NCI-H446 treated with DMSO at 0.1 percent for 48 hours (cell line): ENCODE measurements around the gene ROR1.

ENCODE experiments used
- DNase-seq: peaks from one replicate; lab custom pipeline; 2025; lab: John Stamatoyannopoulos, UW

The ROR1 gene

DNA sequence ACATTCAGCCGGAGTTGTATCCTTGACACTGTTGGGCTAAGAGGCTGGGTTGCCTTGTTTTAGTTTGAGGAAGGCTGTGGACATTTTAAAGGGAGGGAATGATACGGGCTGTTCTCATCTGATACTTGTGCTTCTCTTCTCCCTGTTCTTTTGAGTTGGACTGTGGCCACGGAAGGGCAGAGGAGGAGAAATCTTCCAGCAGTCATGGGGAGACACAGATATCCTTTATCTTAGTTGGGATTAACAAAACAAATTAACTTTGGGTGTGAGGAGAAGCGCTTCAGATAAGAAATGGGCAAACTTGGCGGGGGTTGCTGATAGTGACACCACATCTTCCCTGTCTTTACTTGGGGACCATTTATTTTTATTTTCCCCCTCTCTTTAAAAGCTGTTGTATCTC is 138.8 kb downstream of the ROR1 start:
- DNase-seq: no peak

DNA sequence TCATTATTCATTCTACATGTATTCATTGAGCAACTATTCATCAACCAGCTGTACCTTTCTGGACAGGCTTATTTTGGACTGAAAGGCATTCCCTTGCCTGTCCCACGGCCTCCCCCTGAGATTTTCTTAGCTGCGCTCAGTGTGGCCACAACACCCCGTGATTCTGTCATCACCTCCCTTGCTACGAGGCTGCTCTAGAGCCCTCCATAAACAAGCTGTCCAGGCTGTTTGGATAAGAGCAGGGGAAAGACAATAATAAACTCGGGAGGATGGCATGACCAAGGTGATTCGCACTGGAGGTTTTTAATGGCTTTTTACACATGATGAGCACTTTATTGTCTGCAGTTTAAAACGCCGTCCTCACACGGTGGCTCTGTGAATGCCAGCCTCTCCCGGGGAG is 139.7 kb downstream of the ROR1 start:
- no peak for DNase-seq

DNA sequence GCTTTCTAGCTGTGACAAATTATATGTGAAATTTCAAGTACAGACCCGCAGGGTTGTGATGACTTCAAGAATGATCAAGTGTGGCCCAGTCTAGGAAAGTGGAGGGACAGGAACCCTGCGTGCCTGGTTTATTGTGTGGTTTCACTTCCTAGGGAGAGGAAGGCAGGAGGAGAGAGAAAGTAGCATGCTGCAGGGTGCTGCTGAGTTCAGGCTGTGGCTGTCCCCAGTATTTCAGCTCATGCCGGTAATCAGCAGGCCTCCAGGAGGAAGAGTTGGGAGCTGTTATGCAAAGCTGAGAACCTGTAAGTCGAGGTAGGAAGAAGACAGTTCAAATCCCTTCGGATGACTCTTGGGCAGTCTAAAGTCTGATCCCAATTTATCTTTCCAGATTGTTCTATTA is 140.4 kb downstream of the ROR1 start:
- DNase-seq: no peak

DNA sequence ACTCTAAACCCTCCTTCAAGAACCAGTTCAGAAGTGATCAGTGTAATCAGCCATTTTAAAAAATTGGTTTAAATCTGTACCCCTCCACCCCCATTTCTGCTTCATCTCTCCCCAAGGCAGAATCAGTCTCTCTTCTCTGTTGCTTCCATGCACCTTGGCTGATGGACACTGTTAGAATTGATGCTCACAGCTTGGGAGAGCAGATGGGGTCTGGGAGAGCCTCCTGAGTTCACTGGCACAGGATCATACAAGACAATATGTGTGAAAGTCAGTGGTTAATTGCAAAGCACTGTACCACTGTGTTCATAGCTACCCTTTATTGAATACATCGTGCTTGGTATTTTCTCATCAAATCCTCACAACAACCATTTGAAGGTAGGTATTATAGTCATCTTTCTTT is 140.9 kb downstream of the ROR1 start:
- peak; percentile 76 for DNase-seq

DNA sequence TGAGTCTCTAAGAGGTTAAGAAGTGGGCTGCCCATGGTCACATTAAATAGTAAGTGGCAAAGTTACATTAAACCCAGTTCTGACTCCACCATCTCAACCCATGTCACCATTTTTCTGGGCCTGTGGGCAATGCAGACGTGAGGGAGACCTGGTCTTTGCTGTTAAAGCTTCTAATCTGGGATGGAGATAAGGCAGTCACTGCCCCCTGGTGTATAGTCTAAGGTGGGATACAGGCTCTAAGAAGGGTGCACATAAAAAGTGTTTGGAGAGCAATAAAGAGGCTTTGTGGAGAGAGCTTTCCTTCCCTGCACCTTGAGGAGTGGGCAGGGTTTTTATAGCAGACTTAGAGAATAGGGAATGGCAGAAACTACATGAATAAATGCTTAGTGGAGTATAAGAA is 141.3 kb downstream of the ROR1 start:
- peak; percentile 13 for DNase-seq

DNA sequence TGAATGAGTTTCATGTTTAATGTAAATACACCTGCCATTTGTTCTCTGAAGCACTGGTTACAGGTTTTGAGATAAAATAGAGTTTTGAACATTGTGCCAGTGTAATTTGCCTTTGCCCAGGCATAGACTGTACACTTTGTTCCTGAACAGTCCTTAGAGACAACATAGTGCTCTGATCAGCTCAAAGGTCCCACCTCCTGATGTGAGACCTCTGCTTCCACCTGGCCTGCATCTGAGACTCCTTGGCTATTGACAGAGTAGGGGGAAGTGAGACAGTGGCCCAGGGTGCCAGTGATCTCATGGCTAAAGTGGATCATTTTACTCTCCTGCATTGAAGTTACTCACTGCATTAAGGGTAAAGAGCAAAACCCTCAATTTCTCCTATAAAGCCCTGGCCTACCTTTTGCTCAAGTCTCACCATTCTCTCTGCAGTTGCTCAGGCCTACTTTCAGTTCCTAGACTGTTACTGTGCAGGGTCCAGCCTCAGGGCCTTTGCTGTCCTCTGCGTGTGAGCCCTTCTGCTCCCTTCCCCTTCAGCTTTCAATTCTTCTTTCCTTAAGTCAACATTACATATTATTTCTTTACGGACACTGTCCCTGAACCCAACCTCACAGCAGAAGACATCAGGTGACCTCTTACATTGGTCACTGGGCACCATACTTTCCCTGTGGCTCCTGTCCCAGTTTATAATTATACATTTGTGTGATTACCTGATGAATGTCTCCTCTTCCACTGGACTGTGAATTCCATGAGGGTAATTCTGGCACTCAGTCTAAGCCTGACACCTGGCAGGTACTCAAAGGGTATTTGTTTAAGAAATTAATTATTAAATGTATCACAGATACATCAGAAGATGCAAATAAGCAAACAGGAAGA is 142.9 kb downstream of the ROR1 start:
- no peak for DNase-seq

DNA sequence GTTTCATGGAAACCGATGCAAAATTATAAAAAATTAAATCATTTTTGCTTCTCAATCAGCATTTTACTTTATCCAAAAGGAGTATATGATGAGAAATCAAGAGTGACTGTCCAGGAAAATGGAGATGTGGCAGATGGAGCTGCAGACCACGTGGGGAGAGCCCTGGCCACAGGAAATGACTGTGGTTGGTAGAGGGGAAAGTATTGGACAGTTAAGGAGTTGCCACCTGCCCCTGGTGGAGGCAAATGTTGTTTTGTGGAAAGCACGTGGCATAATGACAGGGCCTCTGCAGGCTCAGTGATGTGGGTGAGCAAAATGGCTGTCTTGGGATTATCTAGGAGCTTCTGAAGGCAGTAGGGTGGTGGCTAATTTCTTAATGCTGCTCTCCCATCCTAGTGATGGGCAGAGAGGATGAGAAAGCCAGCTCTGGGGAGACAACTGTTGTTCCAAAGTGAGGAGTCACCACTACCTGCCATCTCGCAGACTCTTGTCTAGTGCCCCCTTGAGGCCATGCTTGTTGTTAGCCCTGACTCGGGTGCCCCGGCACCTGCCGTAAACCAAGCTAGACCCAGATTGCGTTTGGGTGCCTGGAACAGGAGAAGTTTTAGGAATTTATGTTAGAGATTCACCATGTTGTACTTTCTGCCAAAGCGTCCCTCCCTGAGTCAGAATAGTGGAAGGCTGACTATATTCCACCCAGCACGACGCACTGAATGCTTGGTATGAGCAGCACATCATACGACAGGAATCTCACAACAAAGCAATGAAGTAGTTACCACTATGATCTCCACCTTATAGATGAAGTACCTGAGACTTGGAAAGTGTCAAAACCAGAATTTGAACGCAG is 144.0 kb downstream of the ROR1 start:
- no peak for DNase-seq

DNA sequence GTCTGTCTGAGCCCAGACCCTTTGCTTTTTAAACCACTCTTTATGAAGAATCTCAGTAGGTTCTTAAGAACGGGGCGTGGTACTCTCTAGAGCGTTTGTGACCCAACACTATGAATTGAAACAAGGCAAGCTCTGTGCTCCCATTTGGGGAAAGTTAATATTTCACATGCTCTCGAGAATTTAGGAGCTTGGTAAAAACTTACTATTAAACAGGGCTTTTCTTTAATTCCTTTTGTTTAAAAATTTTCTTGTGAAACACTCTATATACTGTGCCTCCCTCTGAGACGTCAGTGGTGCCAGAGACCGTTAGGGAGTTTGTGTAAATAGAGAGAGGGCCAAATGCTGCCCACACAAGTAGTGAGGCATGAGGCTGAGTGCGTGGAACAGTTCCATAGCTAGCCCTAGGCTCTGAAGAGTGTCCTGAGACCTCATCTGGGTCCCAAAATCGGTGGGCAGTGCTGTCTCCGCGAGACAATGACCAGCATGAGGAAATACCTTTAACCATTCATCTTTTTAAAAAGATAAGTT is 144.7 kb downstream of the ROR1 start:
- no peak for DNase-seq

DNA sequence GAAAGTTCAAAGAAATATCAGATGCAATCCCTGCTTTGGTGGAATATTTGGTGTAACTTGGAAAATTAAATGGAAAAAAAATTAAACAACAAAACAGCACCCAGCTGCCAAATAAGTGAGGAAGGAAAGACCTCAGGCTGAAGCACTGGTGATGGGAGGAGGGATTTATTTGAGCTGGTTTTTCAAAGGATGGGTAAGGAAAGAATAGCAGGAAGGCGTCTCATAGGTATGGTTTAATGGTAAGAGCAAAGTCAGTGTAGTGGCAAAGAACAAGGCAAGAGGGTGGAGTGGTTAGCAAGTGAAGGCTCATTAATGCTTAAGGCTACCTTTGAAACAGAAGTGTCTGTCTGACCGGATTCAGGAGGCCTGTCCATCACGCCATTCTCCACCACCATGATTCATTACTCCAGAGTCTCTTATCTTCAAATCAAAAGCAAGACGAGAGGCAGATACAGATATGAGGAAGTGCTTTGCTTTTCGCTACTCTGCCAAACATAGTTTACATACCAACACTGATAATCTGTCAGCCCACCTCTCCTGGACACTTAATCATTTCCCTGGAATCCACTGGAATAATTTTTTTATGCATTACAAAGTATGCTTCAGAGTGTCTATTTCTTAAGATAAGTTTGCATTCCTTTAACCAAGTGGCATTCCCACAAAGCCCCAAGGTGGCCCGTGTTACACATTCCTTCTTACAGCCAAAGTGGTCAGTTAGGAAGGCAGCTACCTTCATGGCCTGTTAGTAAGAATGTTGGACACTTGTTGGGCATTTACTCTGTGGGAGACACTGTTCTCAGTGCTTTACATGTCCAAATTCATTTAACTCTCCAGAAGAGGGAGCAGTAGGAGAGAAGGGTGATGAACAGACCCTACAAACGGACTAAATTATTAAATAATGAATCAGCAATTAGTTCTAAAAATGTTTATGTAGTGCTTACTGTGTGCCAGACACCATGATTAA is 146.6 kb downstream of the ROR1 start:
- DNase-seq: no peak

DNA sequence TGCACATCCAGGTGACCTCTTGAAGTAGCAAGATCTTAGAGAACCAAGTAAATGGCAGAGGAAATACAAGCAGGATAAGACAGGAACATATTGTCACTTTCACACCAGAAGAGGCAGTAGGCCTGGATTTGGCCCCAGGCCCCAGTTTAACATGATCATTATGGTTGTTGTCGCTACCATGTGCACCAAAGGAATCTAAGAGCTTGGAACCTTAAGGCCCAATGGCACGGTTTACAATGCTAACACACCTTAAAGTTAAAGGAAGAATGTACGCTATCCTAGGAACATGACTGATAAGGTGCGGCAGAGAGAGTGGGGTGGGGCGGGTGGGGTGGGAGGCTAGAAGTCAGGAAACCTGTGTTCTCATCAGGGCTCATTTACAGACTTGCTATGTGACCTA is 147.5 kb downstream of the ROR1 start:
- DNase-seq: no peak

DNA sequence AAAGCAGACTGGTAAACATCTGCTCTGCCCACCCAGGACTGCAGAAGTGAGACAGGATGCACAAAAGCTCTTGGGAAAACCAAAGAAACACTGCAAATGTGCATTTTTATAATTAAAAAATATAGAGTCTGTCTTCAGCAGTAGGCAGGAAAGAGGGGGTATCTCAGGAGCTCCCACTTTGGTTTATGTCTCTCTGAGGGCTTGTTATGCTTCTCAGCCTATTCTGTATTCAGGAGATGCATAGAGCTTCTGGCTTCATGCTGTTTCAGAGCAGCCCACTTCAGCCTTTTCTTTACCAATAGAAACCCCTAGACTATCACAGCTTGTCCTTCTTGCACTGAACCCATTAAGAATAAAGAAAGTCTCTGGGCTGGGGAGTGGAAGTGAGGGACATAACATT is 148.0 kb downstream of the ROR1 start:
- no peak for DNase-seq

DNA sequence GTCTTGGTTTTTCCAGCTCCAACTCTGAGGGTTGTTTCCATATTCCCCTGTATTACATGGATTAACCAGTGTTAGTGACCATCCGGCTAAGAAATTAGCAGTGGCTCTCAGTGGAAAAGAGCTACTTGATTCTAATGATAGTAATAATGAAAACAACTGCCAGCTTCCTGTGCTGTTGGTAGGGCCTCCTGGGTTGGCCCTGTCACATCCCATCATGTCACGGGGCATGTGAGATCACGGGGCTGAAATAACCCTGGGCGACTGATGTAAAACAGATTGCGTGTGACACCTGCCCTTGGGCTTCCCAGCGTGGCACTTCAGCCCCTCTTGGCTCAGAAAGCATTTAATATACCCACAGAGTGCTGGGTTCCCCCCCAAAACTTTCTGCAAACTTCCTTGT is 149.0 kb downstream of the ROR1 start:
- DNase-seq: no peak

DNA sequence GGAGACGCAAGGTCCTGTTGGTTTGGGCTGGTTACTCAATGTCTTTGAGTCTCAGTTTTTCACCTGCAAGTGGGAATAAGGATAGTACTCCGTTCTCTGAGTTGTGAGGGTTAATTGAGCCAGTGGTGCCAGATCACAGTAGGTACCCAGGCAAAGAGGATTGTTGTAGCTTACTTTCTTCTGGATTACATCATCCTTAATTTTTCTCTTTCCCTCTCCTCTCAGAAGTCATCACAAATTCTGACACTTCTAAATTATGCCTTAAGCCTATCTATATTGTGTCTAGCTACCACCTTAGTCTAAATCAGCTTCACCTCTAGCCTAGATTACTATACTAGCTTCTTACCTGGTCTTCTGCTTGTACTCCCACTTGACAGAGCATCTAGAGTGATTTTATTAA is 149.5 kb downstream of the ROR1 start:
- DNase-seq: no peak

DNA sequence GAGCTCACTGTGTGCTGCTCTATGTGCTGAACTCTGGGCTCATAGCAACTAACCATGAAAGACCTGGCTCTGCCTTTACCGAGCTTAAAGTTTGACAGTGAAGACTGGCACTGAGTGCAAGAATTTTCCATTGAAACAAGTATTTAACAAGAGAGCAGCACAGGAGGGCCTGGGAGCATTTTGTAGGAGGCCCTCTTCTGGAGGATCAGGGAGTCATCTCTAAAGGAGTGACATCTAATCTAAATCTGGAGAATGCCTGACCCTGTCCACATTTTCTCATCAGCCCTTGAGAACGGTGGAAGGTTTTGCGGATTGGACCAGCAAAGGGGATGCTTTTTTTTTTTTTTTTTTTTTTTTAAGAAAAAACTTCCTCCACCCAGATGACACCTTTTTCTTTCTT is 150.8 kb downstream of the ROR1 start:
- DNase-seq: no peak

DNA sequence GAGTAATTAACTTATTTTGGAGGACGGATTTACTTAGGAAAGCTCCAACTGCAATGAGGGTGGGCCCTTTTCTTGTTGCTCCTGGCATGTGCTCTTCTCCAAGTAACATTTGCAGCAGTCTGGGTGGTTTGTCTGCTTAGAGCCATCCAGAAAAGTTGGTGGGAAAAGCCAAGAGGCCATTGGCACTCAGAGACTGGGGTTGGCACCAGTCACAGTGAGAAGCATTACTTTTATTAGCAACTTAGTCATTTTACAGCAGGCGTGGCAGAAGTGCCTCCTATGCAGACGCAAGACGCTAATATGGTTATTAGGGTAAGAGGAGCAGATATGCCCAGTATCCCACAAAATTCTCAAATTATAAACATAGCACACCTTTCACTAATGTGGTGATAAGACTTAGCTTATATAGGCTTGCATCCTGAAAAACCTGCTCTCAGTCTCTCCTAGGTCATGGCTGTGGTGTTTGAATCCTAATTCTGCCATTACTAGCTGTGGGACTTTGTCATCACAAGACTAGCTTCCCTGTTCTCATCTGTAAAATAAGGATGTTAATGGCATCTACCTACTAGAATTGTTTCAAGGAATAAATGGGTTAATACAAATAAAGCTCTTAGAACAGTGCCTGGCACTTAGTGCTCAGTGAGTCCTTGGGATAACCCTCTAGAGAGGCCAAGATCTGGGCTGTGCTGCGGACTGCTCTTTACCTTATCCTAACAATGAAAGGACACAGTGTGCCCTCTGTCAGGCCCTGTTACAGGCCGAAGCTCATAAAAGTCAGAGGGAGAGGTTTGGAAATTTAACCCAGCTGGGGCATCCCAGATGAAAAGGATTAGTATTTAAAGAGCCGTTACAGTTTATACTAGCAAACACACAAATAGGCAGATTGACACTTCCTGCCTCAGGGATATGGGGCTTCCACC is 154.6 kb downstream of the ROR1 start:
- DNase-seq: peak; percentile 95

DNA sequence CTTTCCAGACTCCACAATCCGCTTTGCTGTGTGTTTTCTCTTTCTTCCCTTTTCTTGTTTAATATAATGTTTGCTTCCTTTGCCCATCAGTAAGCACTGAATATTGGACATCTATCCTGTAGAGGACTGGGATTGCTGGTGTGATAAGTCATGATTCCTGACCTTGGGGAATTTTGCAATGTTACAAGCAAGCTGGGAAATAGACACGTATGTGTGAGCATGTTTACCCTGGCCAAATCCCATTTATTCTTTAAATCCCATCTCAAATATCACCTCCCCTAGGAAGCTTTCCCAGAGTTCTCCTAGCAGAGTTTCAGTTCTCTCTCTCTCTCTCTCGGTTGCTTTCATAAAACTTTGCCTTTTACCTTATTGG is 155.3 kb downstream of the ROR1 start:
- no peak for DNase-seq

DNA sequence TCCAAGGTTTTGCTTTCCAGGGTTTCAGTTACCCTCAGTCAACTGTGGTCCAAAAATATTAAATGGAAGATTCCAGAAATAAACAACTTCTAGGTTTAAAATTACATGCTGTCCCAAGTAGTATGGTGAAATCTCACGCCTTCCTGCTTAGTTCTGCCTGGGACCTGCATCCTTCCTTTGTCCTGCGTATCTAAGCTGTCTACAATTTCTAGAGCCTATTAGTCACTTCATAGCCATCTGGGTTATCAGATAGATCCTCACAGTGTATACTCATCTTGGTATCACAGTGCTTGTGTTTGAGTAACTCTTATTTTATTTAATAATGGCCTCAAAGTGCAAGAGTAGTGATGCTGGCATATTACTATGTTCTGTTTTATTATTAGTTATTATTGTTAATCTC is 157.7 kb downstream of the ROR1 start:
- no peak for DNase-seq

DNA sequence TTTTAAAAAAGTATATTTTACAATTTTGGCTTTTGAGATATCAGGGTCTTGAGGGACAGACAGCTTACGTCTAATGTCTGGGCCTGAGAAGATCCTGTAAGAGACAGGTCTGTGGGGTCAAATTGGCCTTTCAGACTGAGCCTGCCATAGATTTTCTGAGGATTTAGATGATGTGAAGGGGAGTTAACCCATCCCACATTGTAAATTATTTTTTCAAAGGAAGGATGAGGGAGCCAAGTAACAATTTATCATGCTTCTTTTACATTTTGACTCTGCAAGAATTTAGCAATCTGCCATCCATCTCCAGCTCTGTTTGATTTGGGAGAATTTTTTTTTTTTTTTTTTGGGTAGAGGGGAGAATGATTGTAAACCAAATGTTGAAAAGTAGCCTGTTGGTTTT is 160.9 kb downstream of the ROR1 start:
- no peak for DNase-seq

DNA sequence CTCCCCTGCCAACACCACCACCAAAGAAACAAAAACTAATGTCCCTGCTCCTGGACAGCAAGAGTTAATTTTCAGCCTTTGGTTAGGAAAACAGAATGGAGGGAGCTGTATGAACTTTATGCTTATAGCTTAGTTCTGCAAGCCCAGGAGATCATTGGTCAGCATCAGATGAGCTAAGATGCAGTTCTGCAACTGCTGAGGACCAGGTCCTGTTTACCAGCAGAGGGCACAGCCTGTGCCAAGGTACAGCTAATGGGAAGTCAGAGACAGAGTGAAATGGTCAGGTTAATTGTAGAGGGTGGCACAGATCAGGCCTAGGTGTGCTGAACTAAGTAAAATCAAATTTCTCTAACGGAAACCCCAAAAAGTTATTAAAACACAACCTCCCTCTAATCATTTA is 161.3 kb downstream of the ROR1 start:
- DNase-seq: peak; percentile 19

DNA sequence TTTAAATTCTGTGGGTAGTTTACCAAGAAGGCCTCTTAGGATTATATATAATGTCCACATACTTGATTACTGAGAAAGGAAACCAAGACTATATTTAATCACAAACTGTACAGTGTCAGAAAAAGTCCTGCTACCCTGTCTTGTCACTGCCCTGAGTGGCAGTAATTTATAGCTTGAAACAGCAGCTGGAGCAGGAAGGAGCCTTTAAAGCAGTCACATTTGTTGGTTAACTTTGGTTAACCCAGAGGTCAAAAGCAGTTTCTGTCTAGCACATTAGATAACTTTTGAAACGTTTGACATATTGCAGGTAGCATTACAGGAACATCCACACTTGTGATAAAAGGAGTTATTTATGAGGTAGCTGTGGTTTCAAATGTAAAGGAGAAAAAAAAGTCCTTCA is 161.7 kb downstream of the ROR1 start:
- DNase-seq: no peak

DNA sequence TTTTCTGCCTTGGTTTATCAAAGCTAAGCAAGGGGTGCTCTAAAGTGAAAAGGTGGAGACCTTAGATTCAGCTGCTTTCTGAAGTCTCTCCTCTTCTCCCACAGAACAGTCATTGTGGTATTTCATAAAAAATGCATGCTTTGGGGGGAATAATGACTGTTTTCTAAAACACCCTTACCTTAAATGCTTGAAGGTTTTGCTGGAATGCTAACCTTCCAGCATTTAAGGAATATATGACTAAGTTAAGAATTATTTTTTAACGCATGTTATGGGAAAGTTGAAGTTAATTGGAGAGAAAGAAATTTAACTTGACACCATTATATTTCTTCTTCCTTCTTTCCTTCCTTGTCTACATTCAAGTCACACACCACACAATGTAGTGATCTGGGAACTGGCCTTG is 162.5 kb downstream of the ROR1 start:
- DNase-seq: no peak
